ENCODE data around the gene ZNF680. TPM values are rescaled to one million over a fixed set of nuclear protein-coding genes. Genes with fewer than 3 reads are reported as not detected.
"Not testable (repeated sequence)": the region's sequence is repeated elsewhere in the genome, so short reads cannot be mapped to it uniquely, and the experiment has no call there.

The ZNF680 gene
- total and polyA plus RNA-seq, 8 donors, result 14.0 to 23.2 (median 19.5) TPM

DNA sequence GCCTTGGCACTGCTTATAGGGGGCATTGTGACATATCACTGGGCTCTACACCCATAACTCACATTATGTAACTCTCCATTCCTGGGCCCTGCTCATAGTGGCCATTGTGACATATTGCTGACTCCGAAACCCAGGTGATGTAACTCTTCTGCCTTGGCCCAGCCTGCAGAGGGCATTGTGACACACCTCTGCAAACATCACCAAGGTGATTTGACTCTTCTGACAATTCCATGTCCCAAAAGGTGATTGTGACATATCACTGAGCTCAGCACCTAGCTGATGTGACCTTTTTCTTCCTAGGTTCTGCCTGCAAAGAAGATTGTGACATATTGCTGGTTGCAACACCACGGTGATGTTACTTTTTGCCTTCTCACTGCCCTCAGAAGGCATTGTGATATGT lies 36.5 kb upstream of the ZNF680 start:
- Histone ChIP-seq H3K27ac (no peak overlapping the region), H3K4me3 (no peak overlapping the region), H3K9me3 (peaks cover 0 to 12% of the 10 kb centered on the region in 2 donors), H3K36me3 (no peaks in the 10 kb centered on the region), H3K4me1 (no peaks in the 10 kb centered on the region), H3K27me3 (no peaks in the 10 kb centered on the region)
- TF ChIP-seq, protein P1, sequence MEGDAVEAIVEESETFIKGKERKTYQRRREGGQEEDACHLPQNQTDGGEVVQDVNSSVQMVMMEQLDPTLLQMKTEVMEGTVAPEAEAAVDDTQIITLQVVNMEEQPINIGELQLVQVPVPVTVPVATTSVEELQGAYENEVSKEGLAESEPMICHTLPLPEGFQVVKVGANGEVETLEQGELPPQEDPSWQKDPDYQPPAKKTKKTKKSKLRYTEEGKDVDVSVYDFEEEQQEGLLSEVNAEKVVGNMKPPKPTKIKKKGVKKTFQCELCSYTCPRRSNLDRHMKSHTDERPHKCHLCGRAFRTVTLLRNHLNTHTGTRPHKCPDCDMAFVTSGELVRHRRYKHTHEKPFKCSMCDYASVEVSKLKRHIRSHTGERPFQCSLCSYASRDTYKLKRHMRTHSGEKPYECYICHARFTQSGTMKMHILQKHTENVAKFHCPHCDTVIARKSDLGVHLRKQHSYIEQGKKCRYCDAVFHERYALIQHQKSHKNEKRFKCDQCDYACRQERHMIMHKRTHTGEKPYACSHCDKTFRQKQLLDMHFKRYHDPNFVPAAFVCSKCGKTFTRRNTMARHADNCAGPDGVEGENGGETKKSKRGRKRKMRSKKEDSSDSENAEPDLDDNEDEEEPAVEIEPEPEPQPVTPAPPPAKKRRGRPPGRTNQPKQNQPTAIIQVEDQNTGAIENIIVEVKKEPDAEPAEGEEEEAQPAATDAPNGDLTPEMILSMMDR (IDR thresholded peaks at IDR 0.05), result no peak
- DNase-seq (no peak), ATAC-seq (no peak)
- intact Hi-C loops (cut with DNase I), result no loop called here

DNA sequence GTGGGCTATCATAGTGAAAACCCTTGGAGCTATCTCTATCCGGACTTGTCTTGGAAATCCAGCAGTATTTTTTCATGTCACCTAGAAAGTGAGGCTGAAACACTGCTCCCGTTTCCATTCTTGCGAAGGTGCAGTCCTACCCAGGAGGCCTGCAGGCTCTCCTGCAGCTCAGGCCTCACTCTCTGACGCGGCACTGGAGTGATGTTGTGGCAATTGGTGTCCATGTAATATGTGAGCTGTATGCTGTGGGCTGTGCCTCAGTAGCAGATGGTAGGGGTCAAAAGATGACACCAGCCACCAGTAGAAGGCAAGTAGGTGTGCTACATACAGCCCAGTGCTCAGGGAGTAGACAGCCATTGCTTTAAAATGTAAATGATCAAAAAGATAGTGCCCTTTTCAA lies 28.1 kb upstream of the ZNF680 start:
- intact Hi-C loops (cut with DNase I), result no loop called here
- Histone ChIP-seq H3K36me3 (no peaks in the 10 kb centered on the region), H3K27me3 (no peaks in the 10 kb centered on the region), H3K9me3 (peaks cover 0 to 42% of the 10 kb centered on the region in 2 donors), H3K27ac (no peak overlapping the region), H3K4me1 (no peaks in the 10 kb centered on the region), H3K4me3 (no peak overlapping the region)
- TF ChIP-seq, protein P1 (IDR thresholded peaks at IDR 0.05), result no peak
- DNase-seq, result no peak
- ATAC-seq, result no peak

- Histone ChIP-seq H3K4me1 (no peaks in the 10 kb centered on the region), H3K36me3 (no peaks in the 10 kb centered on the region), H3K27ac (no peak overlapping the region), H3K27me3 (no peaks in the 10 kb centered on the region), H3K4me3 (no peak overlapping the region), H3K9me3 (peaks cover 0 to 31% of the 10 kb centered on the region in 2 donors)
- ATAC-seq (peak; percentile 61), DNase-seq (peak in 1 of 4 donors; percentile 32)
- TF ChIP-seq, protein P1 (IDR thresholded peaks at IDR 0.05), result no peak
- intact Hi-C loops (cut with DNase I), result no loop called here
These were observed 19.3 kb upstream of the ZNF680 start for GRCh38 chr7:64581926-64582894.

DNA sequence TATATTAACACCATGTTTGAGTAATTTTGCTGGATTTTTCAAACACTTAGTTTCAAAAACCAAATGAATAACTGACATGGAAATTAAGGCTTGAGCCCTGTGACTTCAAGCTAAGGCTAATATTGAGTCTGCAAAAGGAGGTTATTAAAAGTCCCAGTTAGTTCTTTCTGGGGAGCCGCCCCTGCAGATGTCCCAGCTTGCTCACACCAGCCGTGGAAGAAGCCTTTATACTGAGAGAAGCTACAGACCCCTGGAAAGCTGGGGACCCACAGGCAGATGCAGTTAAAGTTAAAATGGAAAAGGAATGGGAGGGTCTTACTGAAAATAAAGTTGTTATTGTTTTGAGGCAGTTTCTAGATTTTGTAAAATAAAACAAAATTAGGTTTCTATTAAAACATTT lies 18.5 kb upstream of the ZNF680 start:
- Histone ChIP-seq H3K27me3 (no peaks in the 10 kb centered on the region), H3K9me3 (peaks cover 0 to 25% of the 10 kb centered on the region in 2 donors), H3K4me3 (no peak overlapping the region), H3K27ac (no peak overlapping the region), H3K36me3 (no peaks in the 10 kb centered on the region), H3K4me1 (no peaks in the 10 kb centered on the region)
- intact Hi-C loops (cut with DNase I), result no loop called here
- DNase-seq, result no peak
- TF ChIP-seq, protein P1 (IDR thresholded peaks at IDR 0.05), result no peak
- no peak for ATAC-seq

GRCh38 chr7:64574540-64575099 lies 11.7 kb upstream of the ZNF680 start:
- Histone ChIP-seq H3K9me3 (peaks cover 0 to 16% of the 10 kb centered on the region in 2 donors), H3K27me3 (peaks cover 2 to 53% of the 10 kb centered on the region in 2 donors), H3K4me3 (peak overlapping the region; percentile 6 to 12), H3K36me3 (no peaks in the 10 kb centered on the region), H3K27ac (no peak overlapping the region), H3K4me1 (peaks cover 2 to 6% of the 10 kb centered on the region in 2 donors)
- ATAC-seq (peak; percentile 72), DNase-seq (peak in 3 of 4 donors; percentile 45 to 80 (median 63))
- TF ChIP-seq, protein P1 (IDR thresholded peaks at IDR 0.05), result no peak
- intact Hi-C loops (cut with DNase I), result no loop called here

- H3K4me3 ChIP-seq, result peak overlapping the region; percentile 22 to 31
- H3K36me3 ChIP-seq; ATAC-seq; DNase-seq; H3K27ac ChIP-seq; intact Hi-C loops (cut with DNase I); H3K9me3 ChIP-seq: not testable (repeated sequence)
- H3K4me1 ChIP-seq, result peaks cover 2 to 11% of the 10 kb centered on the region in 2 donors
- peaks cover 8 to 60% of the 10 kb centered on the region in 2 donors for H3K27me3 ChIP-seq
These were observed 7.4 kb upstream of the ZNF680 start for GRCh38 chr7:64570284-64570605.

Measured in left lung (tissue), 10 donors.